Hindlimb muscle (tissue), 1 donor: Measurements from ENCODE around the gene AKAP8. TPM values are rescaled to one million over a fixed set of nuclear protein-coding genes. Genes with fewer than 3 reads are reported as not detected.
"Not testable (repeated sequence)": the region's sequence is repeated elsewhere in the genome, so short reads cannot be mapped to it uniquely, and the experiment has no call there.

Experiments used
- DNase-seq: peaks from one replicate; pipeline ENCODE4 v3.0.0-alpha.2; 2013
- polyA plus RNA-seq: library from polyadenylated mRNA; unstranded; fragments of 120-200 nt; gene quantifications from one replicate; pipeline ENCODE4 v1.2.1, GENCODE V29; 2013; ENCODE audit not compliant: insufficient read length

Gene AKAP8
- polyA plus RNA-seq, 1 donor: 22.1 TPM

DNA sequence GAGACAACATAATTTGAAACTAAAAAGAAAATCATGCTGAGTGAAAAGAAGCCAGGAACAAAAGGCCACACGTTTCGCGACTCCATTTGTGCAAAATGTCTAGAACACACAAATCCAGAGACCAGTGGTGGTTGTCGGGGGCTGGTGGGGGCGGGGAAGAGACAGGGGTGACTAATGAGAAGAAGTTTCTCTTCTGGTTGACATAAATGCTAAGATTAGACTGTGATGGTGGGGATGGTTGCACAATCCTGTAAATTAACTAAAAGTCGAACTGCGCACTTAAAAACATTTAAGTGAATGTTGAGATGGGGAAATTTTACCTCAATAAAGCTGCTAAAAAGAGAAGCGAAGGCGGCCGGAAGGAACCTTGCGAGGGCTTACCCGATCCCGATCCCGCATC lies 7.1 kb downstream of the AKAP8 start:
- no peak for DNase-seq

- no peak for DNase-seq
Observed at GRCh38 chr19:15371786-15372380, 7.7 kb downstream of the AKAP8 start.

DNA sequence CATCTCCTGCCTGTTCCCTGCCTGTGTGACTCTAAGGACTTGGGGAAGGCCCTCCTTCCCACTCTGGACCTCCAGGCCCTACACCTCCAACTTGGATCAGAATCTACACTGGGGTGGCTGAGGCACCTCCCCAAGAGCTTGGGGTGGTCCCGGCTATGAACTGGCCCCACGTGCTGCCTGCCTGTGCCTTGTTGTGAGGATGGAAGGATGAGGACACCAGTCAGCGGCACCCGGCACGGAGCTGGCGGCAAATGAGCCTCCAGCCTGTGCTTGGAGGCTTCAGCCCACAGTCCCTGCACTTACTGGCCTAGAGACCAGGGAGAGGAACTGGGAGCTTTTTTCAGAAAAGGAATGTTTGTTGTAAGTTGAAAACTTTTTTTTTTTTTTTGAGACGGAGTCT lies 8.5 kb downstream of the AKAP8 start:
- DNase-seq: no peak

GRCh38 chr19:15369594-15369891 lies 10.0 kb downstream of the AKAP8 start:
- no peak for DNase-seq

DNA sequence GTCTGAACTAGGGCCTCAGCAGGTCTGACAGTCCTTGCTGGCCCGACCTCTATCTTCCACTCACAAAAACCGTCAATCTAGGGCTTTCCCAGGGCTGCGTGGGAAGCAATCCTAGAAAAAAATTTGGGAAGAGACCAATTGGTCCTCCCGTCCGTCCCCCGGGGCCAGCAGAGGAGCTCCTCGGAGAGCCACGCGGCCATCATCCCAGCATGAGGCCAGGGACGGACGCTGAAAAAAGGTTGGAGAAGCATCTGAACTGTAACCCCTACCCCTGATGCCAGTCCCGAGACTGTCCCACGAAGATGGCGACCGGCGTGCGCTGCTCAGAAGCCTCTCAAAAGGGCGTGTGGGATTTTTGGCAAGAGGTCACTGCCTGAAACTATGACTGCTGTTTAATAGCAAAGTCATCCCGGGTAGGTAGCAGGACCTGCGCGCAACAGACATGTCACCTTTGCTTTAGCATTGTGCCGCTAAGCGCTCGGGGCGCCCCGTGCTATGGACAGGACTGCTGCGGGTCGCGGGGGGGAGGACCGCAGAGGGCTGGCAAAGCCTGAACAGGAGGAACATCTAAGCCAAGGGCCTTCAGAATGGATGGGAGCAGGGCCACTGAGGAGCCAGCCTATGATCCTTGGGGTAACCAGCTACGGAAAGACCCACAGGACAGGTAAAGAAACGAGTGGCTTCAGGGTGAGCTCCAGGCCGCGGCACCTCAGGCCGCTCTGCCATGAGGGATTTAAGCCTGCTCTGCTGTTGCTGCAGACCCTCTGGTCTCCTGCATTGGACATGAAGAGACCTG lies 10.6 kb downstream of the AKAP8 start:
- DNase-seq: no peak

- no peak for DNase-seq
Observed at GRCh38 chr19:15368051-15368632, 11.4 kb downstream of the AKAP8 start.

- DNase-seq: no peak
Observed at GRCh38 chr19:15367439-15367838, 12.1 kb downstream of the AKAP8 start.

DNA sequence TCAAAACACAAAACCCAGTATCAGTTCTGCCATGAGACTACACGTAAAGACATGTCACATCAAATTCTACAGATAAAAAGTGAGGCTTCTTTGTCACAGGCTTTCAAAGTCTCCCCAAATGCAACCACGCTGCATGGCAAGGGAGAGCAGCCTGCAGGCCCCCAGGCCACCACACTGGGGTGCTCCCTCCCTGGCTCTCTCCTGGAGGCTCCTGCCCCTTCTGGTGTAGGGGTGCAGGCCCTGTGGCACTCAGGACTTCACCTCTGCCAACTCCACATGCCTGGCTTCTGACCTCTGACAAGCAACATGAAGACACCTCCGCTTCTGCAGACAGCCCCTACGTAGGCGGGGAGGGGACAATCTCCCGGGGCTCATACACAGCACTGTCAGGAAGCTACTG lies 14.3 kb downstream of the AKAP8 start:
- no peak for DNase-seq

DNA sequence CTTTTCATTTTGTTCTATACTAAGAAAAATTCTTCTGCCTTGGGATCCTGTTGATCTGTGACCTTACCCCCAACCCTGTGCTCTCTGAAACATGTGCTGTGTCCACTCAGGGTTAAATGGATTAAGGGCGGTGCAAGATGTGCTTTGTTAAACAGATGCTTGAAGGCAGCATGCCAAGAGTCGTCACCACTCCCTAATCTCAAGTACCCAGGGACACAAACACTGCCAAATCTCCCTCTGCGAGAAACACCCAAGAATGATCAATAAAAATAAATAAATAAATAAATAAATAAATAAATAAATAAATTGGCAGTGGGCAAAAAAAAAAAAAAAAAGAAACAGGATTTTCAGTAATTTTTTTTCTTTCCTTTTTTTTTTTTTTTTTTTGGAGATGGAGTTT lies 15.8 kb downstream of the AKAP8 start:
- not testable (repeated sequence) for DNase-seq

- not testable (repeated sequence) for DNase-seq
Observed at GRCh38 chr19:15363048-15363447, 16.5 kb downstream of the AKAP8 start.

DNA sequence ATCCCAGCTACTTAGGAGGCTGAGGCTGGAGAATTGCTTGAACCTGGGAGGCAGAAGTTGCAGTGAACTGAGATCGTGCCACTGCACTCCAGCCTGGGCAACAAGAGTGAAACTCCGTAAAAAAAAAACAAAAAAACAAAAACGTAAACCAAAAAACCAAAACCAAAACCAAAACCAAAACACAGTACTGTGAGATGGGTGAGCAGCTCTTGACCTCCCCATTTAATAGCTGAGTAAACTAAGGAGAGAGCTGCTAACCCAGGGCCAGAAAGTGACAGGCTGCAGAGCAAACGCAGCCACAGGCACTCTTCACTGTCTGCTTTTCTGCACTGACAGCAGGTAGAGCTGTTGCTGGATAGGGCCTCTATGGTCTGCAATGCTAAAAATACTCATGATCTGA lies 19.6 kb downstream of the AKAP8 start:
- DNase-seq: not testable (repeated sequence)

DNA sequence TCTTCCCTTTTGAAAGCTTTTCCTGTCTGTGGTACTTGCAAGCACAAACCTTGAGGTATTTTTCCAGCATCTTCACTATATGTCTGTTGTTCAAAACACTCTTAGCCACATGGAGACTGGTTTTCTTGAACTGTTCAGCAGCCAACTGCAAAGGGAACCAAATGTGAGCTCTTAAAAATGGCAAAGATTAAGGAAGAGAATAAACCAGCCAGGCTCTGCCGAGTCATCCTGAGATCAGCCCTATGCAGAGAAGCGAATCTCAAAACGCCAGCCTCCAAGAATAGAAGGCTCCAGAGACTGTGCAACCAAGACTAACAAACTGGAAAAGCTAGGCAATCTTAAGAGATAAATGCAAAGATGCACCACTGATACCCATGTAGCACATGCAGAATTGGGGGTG lies 20.7 kb downstream of the AKAP8 start:
- no peak for DNase-seq

- DNase-seq: no peak
Observed at GRCh38 chr19:15357906-15358305, 21.7 kb downstream of the AKAP8 start.

DNA sequence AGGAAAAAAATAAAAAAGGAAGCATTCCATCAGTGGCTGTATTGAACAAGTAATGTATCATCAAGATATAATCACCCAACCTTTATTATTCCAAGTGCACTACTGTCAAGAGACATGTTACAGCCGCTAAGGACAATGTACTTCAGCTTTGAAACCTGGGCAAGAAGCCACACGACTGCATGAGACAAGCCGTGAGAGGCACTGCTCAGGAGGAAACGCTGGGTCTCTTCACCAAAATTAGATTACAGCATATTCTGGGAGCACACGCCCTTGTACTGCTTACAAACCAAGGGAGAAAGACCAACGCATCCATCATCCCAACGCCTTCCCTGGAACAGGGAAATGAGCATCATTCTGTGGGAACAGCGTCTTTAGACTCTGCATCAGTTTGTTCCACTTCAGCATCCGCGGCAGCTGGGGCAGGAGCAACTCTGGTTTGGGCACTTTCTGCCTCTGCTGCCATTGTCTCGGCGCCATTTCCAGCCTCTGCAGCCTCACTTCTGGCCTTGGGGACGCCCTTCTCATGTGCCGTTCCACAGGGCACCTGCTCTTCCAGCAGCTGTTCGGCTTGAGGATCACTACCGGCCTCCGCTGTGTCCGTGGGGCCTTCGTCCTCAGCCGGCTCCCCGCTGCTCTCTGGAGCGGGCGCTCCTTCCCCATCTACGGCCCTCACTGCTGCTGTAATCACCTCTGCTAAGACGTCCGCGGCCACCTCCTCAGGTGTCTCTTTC lies 24.9 kb downstream of the AKAP8 start:
- no peak for DNase-seq

DNA sequence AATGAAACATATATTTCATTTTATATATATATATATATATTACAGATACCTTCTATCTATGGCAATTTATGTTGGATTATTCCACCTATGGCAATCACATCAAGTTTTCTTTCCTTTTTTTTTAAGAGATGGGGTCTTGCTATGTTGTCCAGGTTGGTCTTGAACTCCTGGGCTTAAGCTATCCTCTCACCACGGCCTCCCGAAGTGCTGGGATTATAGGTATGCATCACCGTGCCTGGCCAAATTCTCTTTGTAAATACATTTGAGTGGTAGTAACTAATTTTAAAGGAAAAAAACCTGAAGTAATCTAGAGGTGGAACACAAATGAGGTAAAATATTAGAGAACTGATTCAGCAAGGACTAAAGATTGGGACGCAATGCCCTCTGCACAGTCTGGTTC lies 25.7 kb downstream of the AKAP8 start:
- no peak for DNase-seq

DNA sequence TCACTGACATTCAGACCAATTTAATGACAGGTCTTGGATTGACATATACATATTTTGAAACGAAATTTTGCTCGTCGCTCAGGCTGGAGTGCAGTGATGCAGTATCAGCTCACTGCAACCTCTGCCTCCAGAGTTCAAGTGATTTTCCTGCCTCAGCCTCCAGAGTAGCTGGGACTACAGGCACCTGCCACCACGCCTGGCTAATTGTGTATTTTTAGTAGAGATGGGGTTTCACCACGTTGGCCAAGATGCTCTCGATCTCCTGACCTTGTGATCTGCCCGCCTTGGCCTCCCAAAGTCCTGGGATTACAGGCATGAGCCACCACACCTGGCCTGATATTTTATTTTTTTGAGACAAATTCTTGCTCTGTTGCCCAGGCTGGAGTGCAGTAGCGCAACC lies 27.1 kb downstream of the AKAP8 start:
- DNase-seq: not testable (repeated sequence)

DNA sequence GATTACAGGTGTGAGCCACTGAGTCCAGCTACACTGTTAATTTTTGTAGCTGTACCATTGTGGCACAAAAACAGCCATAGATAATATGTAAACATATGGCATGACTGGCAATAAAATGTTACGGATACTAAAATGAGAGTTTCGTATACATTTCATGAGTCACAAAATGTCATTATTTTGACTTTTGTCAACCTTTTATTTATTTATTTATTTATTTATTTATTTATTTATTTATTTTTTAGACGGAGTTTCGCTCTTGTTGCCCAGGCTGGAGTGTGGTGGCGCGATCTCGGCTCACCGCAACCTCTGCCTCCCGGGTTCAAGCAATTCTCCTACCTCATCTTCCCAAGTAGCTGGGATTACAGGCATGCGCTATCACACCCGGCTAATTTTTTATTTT lies 38.3 kb downstream of the AKAP8 start:
- not testable (repeated sequence) for DNase-seq

GRCh38 chr19:15340086-15340485 lies 39.5 kb downstream of the AKAP8 start:
- no peak for DNase-seq

DNA sequence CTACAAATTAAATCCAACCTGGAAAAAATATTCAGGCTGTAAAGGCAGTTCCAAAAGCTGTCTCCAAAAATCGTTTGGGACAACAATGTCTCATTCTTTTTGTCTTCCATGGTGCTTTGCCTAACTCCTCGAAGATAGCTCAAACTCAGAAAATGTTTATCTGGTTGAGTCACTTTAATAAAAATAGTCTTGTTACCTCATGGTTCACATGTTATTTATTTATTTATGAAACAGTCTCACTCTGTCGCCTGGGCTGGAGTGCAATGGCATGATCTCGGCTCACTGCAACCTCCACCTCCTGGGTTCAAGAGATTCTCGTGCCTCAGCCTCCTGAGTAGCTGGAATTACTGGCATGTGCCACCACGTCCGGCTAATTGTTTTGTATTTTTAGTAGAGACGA lies 42.4 kb downstream of the AKAP8 start:
- no peak for DNase-seq

- not testable (repeated sequence) for DNase-seq
Observed at GRCh38 chr19:15335992-15336391, 43.6 kb downstream of the AKAP8 start.

DNA sequence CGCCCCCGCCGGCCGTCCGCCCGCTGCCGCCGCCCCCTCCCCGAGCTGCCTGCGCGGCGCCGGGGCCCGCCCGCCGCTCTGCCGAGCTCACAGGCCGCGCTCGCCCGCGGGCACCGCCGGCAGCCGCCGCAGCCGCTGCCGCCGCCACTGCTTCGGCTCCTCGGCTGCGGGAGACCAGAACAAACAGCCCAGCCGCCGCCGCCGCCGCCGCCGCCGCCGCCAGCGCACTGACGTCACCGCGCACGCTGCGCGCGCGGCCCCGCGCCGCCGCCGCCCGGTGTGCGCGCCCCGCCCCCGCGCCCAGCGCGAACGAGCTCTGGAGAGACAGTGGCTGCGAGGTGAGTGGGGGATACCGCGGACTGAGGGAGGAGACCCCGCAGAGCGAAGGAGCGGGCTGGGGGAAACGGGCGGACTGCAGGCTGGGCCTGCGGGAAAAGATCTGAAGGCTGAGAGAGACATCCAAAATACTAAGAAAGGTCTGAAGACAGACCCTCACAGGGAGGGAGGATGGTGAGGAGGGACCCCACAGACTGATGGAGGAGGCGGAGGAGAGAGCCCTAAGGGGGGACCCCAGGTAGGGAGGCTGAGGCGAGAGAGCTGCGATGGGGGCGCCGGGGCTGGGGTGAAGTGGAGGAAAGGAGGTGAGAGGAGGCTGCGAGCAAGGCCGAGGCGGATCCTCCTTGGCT lies 47.1 kb downstream of the AKAP8 start, which contains the start of gene BRD4:
Gene BRD4 (minus strand): TSS at position 229 of the 686 bp plus-strand sequence. CDS start 59,440 bp downstream, outside the sequence.
- peak; percentile 82 for DNase-seq

- DNase-seq: peak; percentile 58
Observed at GRCh38 chr19:15331419-15332310, 47.9 kb downstream of the AKAP8 start.
